GM20431 (cell line): ENCODE measurements around the gene CPNE2.

ENCODE experiments used
- in situ Hi-C: fragments of 300-500 bp; cut with MseI, MboI; formaldehyde crosslinking; loops from one replicate; pipeline ENCODE4 v1.15.0; 2020; ENCODE audit warnings: low sequenced_read_pairs; ENCODE audit not compliant: unreplicated experiment

Gene CPNE2

GRCh38 chr16:57155702-57156350, 63.4 kb downstream of the CPNE2 start:
- in situ Hi-C loops: no loop called here

DNA sequence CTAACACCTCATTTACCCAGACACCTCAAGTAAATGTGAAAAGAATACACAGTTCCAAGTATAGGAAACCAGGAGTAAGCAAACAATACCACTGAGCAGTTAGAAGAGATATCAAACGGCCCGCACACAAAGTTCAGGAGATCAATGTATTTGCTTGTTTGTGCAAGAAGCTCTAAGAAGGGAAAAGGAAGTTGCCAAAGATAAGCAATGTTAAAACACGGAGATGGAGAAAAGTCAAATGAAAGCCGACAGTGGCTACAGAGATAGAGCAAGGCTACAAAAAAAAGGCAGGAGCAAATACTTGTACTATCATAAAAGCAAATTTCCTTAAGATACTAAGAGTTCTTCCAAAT, 63.9 kb downstream of the CPNE2 start:
- in situ Hi-C loops: no loop called here

DNA sequence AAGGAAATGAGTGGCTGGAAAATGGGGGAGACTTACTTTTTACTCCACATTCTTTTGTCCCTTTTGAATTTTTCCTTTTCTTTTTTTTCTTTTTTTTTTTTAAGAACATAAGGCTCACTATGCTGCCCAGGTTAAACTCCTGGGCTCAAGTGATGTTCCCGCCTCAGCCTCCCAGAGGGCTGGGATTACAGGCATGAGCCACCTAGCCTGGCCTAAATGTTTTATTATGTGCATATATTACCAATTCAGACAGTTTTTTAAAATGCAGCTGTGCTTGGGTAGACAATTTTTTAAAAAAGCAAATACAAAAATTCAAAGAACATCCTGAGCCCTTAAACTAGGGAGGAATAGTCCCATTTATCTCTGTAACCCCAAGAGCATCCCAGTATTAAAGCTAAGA, 65.2 kb downstream of the CPNE2 start:
- in situ Hi-C loops: no loop called here

GRCh38 chr16:57159447-57159846, 67.1 kb downstream of the CPNE2 start:
- in situ Hi-C loops: no loop called here

DNA sequence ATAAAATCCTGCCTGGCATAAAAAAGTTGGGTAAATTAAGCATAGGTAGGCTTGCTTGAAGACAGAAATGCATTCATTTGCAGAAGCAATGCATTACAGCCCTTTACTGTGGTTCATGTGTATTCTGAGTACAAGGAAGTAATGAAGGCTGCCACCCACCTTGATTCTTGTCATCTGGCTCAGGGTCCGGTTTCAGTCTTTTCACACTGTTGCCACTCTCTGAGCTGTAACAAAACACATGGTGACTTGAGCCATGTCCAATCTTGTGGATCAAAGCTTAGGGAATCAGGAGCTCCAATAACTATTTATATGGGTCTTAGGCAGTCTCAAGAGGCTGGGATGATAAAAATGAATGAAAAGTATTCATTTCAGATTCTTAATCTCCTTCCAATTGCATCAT, 71.5 kb downstream of the CPNE2 start:
- in situ Hi-C loops: no loop called here

GRCh38 chr16:57165483-57165882, 73.1 kb downstream of the CPNE2 start:
- in situ Hi-C loops: no loop called here

DNA sequence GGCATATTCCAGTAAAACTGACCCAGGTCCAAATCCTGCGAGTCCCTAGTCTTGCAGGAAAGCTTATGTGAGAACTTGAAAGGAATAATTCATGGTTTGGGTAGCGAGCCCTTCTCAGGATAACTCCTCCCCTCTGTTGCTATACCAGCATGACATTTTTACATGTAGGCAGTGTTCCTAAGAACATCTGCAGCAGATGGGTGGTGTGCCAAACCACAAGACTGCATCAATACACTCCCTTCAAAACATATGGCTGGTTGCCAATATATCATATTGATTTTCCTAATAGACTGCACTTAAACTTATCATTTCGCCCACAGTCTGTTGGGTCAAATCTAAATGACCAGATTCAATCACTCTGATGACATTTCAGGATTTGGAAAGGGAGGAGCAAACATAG, 73.6 kb downstream of the CPNE2 start:
- in situ Hi-C loops: no loop called here

GRCh38 chr16:57166451-57166850, 74.1 kb downstream of the CPNE2 start:
- in situ Hi-C loops: no loop called here

- in situ Hi-C loops: no loop called here
These were observed 74.6 kb downstream of the CPNE2 start for GRCh38 chr16:57166951-57167350.

GRCh38 chr16:57167538-57167937, 75.2 kb downstream of the CPNE2 start:
- in situ Hi-C loops: no loop called here

DNA sequence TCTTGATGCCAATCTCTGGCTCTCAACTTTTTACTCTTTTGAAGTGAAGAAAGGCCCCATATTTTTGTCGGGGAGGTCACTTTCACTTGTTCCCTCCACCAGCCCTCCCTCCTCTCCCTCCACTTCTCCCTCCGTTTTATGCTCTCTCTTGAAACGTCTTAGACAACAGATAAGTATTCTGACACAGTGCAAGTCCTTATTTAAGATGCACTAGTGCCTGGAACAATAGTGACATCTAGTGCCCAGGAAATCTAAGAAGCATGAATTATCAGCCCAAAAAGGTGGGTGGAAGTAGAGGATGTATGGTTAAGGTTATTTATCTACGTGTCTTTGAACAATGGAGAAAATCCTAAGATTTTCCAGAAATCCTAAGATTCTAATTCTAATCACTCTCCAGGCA, 75.6 kb downstream of the CPNE2 start:
- in situ Hi-C loops: no loop called here

DNA sequence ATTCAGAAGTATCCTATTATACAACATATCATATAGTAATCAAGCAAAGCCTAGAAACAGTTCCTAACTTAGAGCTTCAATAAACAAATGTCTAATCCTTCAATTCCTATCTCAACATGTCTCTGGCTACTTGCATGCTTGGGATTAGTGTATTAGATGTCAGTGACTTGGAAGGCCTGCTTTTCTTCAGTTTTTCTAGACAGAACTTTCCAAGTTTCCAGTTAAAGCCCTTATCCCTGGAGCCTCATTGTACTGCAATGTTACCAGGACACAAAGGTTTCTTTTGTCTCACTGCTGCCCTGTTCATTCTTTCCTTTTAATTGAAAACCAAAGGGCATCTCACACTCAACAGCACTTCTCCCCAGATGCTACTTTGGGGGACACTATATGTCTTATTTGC, 76.9 kb downstream of the CPNE2 start:
- in situ Hi-C loops: no loop called here

- in situ Hi-C loops: no loop called here
These were observed 80.4 kb downstream of the CPNE2 start for GRCh38 chr16:57172721-57173290.

GRCh38 chr16:57175896-57176295, 83.5 kb downstream of the CPNE2 start:
- in situ Hi-C loops: no loop called here

GRCh38 chr16:57178196-57178595, 85.8 kb downstream of the CPNE2 start:
- in situ Hi-C loops: no loop called here

GRCh38 chr16:57178793-57179212, 86.4 kb downstream of the CPNE2 start:
- in situ Hi-C loops: no loop called here

DNA sequence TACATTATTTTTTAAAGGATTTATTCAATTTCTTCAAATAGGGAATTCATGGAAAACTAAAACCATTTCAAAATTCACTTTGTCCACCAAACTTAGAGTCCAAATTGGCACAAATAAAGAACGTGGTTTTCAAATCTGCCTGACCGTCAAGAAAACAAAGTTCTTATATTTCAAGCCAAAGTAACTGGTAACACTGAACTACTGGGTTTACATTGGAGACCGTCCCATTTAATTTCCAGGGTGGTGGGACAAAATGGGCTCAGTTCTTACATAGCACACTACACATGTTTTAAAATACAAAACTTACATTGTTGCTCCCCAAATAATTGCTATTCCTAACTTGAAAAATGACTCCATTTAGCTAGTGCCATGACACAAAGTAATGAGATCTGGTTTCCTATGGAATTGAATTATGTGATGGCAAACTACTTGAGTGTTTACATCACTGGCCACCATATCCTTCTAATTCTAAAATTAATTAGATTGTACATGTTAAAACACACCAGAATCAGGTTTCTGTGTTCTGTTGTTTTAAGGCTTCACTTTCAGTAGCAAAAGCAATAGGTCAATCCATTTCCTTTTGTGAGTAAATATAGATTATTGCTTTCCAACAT, 86.9 kb downstream of the CPNE2 start:
- in situ Hi-C loops: no loop called here

GRCh38 chr16:57184113-57184512, 91.7 kb downstream of the CPNE2 start:
- in situ Hi-C loops: no loop called here

DNA sequence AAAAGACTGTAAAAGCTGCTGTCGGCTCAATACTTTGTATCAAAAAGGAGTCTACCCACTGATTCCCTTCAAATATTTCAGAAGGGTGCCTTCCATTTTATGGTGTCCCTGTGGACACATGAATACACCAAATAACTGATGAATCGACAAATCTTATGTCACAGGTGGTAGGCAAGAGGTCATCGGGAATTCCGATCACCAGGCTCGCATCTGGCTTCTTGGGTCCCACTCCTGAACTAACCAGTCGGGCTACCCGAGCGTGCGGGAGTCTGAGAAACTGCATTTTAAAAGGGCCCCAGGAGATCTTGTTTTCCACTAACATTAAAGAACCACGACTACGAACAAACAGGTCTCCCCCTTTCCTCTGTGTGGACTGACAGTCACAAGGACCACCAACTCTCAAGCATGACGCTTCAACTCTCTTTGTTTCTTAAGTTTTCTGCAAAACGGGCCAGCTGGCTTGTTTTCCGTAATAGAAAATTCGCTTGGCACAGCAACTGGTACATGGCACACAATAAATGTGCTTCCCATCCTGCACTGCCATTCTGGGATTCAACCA, 92.6 kb downstream of the CPNE2 start:
- in situ Hi-C loops: no loop called here

DNA sequence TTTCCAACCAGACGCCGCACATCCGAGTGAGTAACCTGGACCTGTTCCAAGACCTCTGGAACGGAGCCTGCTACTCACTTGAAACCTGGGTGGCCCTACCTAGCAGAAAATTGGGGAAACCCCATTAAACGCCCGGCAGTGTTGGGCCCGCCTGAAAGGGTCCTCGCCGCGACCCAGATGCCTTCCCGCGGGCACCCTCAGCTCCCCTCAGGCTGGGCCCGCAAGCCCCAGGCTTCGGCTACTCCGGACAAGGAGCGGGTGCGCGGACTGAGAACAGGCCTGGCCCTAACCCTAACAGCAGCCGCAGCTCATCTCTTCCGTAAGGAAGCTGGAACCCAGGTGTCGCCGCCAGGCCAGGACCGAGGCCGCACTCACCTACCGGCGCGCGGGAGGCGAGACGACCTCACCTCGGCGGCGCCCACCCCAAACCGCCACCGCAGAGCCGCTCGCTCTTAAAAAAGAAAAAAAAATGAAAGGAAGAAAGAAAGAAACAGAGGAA, 93.1 kb downstream of the CPNE2 start:
- in situ Hi-C loops: no loop called here
